ENCODE results near the gene DAB2IP. TPM values are rescaled to one million over a fixed set of nuclear protein-coding genes. Genes with fewer than 3 reads are reported as not detected.

Gene DAB2IP
- total and polyA plus RNA-seq, 2 donors (not counting 1 experiment from before 2014, with no cell fraction given), result 14.6 to 16.5 TPM

DNA sequence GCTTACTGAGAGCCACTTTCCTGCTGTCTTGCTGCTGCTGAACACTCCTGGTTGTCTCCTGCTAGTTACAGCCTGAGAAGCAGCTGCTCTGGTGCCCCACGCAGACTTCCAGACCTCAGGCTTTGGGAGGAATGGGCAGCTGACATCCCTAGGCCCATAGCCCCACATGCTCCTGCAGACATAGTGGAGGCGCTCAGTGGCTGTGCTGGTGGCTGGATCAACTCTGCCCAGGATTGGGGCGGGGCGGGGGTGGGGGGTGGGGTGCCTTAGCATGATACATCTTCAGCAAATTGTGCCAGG lies 93.9 kb downstream of the DAB2IP start:
- no peak overlapping the region for H3K27ac ChIP-seq (ENCODE audit: insufficient read depth, low read length)
- no peak overlapping the region for H3K9ac ChIP-seq (ENCODE audit: insufficient read depth, low read length)
- H3K79me2 ChIP-seq (ENCODE audit: control insufficient read depth, insufficient read depth, low read length), result peaks cover 8% of the 10 kb centered on the region
- no peaks in the 10 kb centered on the region for H4K20me1 ChIP-seq (ENCODE audit: control insufficient read depth, extremely low read depth, insufficient read depth, low read length)
- no peak for DNase-seq (ENCODE audit: low read depth in 2 of 2)
- H3K4me1 ChIP-seq (ENCODE audit: control insufficient read depth, extremely low read depth, insufficient read depth, low read length), result peaks cover 34% of the 10 kb centered on the region
- no peaks in the 10 kb centered on the region for H3K27me3 ChIP-seq (ENCODE audit: control insufficient read depth, insufficient read depth, low read length)
- TF ChIP-seq CTCF (conservative IDR thresholded peaks at IDR 0.05 in 1 of 2, IDR thresholded peaks at IDR 0.05 in 1 of 2; ENCODE audit: low read depth in 1 of 2, low read length in 2 of 2) (no peak), EZH2 (IDR thresholded peaks at IDR 0.05; ENCODE audit: low read length, missing control alignments) (no peak)
- H3K4me3 ChIP-seq (replicated peaks in 1 of 4; ENCODE audit: control extremely low read depth in 1 of 4, insufficient read depth in 1 of 4, low read depth in 3 of 4, low read length in 4 of 4), result no peak overlapping the region
- H2AFZ ChIP-seq (ENCODE audit: low read length), result no peak overlapping the region
- H3K4me2 ChIP-seq (ENCODE audit: extremely low read depth, insufficient read depth, low read length), result no peak overlapping the region
- H3K36me3 ChIP-seq (ENCODE audit: control insufficient read depth, insufficient read depth, low read length), result no peaks in the 10 kb centered on the region
- H3K9me3 ChIP-seq (ENCODE audit: control insufficient read depth, insufficient read depth, low read depth, low read length), result no peaks in the 10 kb centered on the region

GRCh38 chr9:121746411-121746810 lies 95.0 kb downstream of the DAB2IP start:
- H3K27ac ChIP-seq (ENCODE audit: insufficient read depth, low read length), result no peak overlapping the region
- peaks cover 34% of the 10 kb centered on the region for H3K4me1 ChIP-seq (ENCODE audit: control insufficient read depth, extremely low read depth, insufficient read depth, low read length)
- no peaks in the 10 kb centered on the region for H3K9me3 ChIP-seq (ENCODE audit: control insufficient read depth, insufficient read depth, low read depth, low read length)
- DNase-seq (ENCODE audit: low read depth in 2 of 2), result no peak
- no peaks in the 10 kb centered on the region for H4K20me1 ChIP-seq (ENCODE audit: control insufficient read depth, extremely low read depth, insufficient read depth, low read length)
- TF ChIP-seq EZH2 (IDR thresholded peaks at IDR 0.05; ENCODE audit: low read length, missing control alignments), result no peak
- TF ChIP-seq CTCF (conservative IDR thresholded peaks at IDR 0.05 in 1 of 2, IDR thresholded peaks at IDR 0.05 in 1 of 2; ENCODE audit: low read depth in 1 of 2, low read length in 2 of 2), result no peak
- no peak overlapping the region for H2AFZ ChIP-seq (ENCODE audit: low read length)
- H3K4me3 ChIP-seq (replicated peaks in 1 of 4; ENCODE audit: control extremely low read depth in 1 of 4, insufficient read depth in 1 of 4, low read depth in 3 of 4, low read length in 4 of 4), result no peak overlapping the region
- H3K9ac ChIP-seq (ENCODE audit: insufficient read depth, low read length), result no peak overlapping the region
- peaks cover 8% of the 10 kb centered on the region for H3K79me2 ChIP-seq (ENCODE audit: control insufficient read depth, insufficient read depth, low read length)
- no peaks in the 10 kb centered on the region for H3K27me3 ChIP-seq (ENCODE audit: control insufficient read depth, insufficient read depth, low read length)
- H3K36me3 ChIP-seq (ENCODE audit: control insufficient read depth, insufficient read depth, low read length), result no peaks in the 10 kb centered on the region
- H3K4me2 ChIP-seq (ENCODE audit: extremely low read depth, insufficient read depth, low read length), result no peak overlapping the region

GRCh38 chr9:121746866-121747265 lies 95.4 kb downstream of the DAB2IP start:
- peaks cover 34% of the 10 kb centered on the region for H3K4me1 ChIP-seq (ENCODE audit: control insufficient read depth, extremely low read depth, insufficient read depth, low read length)
- H3K27me3 ChIP-seq (ENCODE audit: control insufficient read depth, insufficient read depth, low read length), result no peaks in the 10 kb centered on the region
- no peak overlapping the region for H3K4me2 ChIP-seq (ENCODE audit: extremely low read depth, insufficient read depth, low read length)
- no peaks in the 10 kb centered on the region for H3K9me3 ChIP-seq (ENCODE audit: control insufficient read depth, insufficient read depth, low read depth, low read length)
- H3K79me2 ChIP-seq (ENCODE audit: control insufficient read depth, insufficient read depth, low read length), result peaks cover 8% of the 10 kb centered on the region
- H3K9ac ChIP-seq (ENCODE audit: insufficient read depth, low read length), result no peak overlapping the region
- H3K36me3 ChIP-seq (ENCODE audit: control insufficient read depth, insufficient read depth, low read length), result no peaks in the 10 kb centered on the region
- TF ChIP-seq EZH2 (IDR thresholded peaks at IDR 0.05; ENCODE audit: low read length, missing control alignments) (no peak), CTCF (conservative IDR thresholded peaks at IDR 0.05 in 1 of 2, IDR thresholded peaks at IDR 0.05 in 1 of 2; ENCODE audit: low read depth in 1 of 2, low read length in 2 of 2) (no peak)
- no peaks in the 10 kb centered on the region for H4K20me1 ChIP-seq (ENCODE audit: control insufficient read depth, extremely low read depth, insufficient read depth, low read length)
- H2AFZ ChIP-seq (ENCODE audit: low read length), result no peak overlapping the region
- DNase-seq (ENCODE audit: low read depth in 2 of 2), result no peak
- no peak overlapping the region for H3K27ac ChIP-seq (ENCODE audit: insufficient read depth, low read length)
- no peak overlapping the region for H3K4me3 ChIP-seq (replicated peaks in 1 of 4; ENCODE audit: control extremely low read depth in 1 of 4, insufficient read depth in 1 of 4, low read depth in 3 of 4, low read length in 4 of 4)
